ENCODE measurements around the gene APOA4.

- TF ChIP-seq CTCF (IDR thresholded peaks at IDR 0.05; ENCODE audit: poor library complexity, severe bottlenecking) (no peak), TAF1 (IDR thresholded peaks at IDR 0.05; ENCODE audit: low read depth) (no peak), SMC3 (conservative IDR thresholded peaks at IDR 0.05; ENCODE audit: poor library complexity) (no peak), EZH2 (IDR thresholded peaks at IDR 0.05; ENCODE audit: borderline replicate concordance, insufficient read depth, low read length, poor library complexity, severe bottlenecking) (no peak), RAD21 (conservative IDR thresholded peaks at IDR 0.05) (no peak), POLR2AphosphoS5 (IDR thresholded peaks at IDR 0.05) (no peak), EP300 (conservative IDR thresholded peaks at IDR 0.05; ENCODE audit: poor library complexity, severe bottlenecking) (no peak)
Observed at GRCh38 chr11:116832350-116833290, 9.5 kb upstream of the APOA4 start.
